ENCODE measurements around the gene TTC9B. TPM values are rescaled to one million over a fixed set of nuclear protein-coding genes. Genes with fewer than 3 reads are reported as not detected.
"Not testable (repeated sequence)": the region's sequence is repeated elsewhere in the genome, so short reads cannot be mapped to it uniquely, and the experiment has no call there.

Gene TTC9B
- total RNA-seq, 1 donor from 2014 or later = not detected

DNA sequence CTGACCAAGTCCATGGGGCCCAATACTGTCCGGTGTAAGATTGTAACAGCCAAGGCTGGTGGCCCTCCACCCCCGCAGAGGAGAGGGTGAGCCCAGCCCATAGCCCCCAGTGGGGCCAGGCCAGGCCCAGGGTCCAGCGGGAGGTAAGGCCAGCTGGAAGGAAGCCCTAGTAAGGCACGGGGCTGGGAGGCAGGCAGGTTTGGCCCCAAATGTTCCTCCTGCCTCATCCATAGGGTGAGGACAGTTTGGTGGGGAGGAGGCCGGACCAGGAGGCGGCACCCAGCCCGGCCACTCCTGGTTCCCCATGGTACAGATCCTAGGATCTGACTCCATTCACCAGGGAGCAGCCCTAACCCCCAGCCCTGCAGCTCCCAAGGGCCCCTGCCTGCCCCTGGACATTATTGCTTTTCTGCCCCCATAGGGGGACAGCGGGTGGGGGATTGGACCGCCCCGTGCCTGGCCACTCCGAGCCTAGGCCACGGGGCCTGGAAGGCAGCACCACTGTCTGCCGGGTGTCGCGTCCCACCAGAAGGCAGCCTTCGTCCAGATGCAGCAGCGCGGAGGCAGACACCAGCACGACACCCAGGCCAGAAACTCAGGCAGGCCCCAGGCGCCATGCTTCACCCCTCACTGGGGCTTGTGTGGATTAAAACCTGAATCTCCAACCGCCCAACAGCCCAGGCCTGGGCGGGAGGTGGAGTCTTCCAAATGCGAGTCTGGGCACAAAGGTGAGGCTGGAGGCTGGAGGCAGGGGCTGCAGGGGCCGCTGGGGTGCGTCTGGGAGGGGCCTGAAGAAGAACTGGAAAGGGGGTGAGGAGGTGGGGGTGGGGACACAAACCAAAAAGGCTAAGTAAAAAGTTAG is 15.0 kb upstream of the TTC9B start:
- DNase-seq (ENCODE audit: low read depth in 2 of 2) = no peak

DNA sequence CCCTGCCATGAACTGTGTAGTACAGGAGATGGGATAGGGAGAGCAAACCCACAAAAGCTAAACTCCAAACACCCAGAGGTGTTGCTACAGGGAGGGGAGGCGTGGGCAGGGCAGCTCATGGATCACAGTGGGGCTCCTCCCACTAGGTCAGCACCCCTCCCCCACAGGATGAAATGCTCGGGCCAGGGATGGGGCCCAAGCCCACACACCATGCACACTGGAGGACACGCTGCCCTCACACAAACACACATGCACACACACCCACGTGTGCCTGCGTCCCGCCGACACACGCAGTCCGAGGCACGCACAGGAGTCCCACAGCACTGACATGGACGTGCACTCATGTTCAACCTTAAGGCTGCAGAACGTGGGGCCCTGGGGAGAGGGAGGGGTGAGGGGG is 14.3 kb upstream of the TTC9B start:
- DNase-seq (ENCODE audit: low read depth in 2 of 2) = no peak

GRCh38 chr19:40231544-40232424 is 13.6 kb upstream of the TTC9B start:
- peak; percentile 26 to 51 for DNase-seq (ENCODE audit: low read depth in 2 of 2)

- no peak for DNase-seq (ENCODE audit: low read depth in 2 of 2)
Observed at GRCh38 chr19:40231057-40231456, 12.9 kb upstream of the TTC9B start.

- no peak for DNase-seq (ENCODE audit: low read depth in 2 of 2)
Observed at GRCh38 chr19:40229926-40230417, 11.8 kb upstream of the TTC9B start.

- peak in 1 of 2 donors; percentile 10 for DNase-seq (ENCODE audit: low read depth in 2 of 2)
Observed at GRCh38 chr19:40229484-40229883, 11.3 kb upstream of the TTC9B start.

DNA sequence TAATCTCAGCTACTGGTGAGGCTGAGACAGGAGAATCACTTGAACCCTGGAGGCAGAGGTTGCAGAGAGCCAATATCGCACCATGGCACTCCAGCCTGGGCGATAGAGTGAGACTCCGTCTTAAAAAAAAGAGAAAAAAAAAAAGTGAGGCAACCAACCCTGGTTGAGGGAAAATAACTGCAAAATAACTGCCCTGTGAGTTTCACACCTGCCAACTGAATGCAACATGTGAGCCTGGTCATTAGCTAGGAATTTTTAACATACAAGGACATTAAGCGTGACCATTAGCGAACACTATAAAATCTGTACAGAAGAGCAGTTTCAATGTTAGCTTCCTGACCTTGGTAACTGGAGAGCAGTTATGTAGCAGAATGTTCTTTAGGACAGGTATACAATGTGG is 10.7 kb upstream of the TTC9B start:
- DNase-seq (ENCODE audit: low read depth in 2 of 2) = no peak

DNA sequence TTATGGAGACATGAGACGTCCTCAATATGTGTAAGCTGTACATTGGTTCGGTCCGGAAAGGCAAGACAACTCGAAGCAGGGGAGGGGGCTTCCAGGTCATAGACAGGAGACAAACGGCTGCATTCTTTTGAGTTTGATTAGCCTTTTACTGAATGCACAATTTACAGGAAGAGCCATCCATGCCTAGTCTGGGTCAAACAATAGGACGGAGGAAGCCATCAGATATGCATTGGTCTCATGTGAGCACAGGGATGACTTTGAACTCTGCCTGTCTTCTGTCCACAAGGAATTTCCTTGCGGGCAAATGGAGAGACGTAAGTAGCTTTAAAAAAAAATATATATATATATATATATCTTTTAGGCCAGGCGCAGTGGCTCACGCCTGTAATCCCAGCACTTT is 10.2 kb upstream of the TTC9B start:
- DNase-seq (ENCODE audit: low read depth in 2 of 2) = peak in 1 of 2 donors; percentile 28

GRCh38 chr19:40225440-40226305 is 7.5 kb upstream of the TTC9B start:
- no peak for DNase-seq (ENCODE audit: low read depth in 2 of 2)

DNA sequence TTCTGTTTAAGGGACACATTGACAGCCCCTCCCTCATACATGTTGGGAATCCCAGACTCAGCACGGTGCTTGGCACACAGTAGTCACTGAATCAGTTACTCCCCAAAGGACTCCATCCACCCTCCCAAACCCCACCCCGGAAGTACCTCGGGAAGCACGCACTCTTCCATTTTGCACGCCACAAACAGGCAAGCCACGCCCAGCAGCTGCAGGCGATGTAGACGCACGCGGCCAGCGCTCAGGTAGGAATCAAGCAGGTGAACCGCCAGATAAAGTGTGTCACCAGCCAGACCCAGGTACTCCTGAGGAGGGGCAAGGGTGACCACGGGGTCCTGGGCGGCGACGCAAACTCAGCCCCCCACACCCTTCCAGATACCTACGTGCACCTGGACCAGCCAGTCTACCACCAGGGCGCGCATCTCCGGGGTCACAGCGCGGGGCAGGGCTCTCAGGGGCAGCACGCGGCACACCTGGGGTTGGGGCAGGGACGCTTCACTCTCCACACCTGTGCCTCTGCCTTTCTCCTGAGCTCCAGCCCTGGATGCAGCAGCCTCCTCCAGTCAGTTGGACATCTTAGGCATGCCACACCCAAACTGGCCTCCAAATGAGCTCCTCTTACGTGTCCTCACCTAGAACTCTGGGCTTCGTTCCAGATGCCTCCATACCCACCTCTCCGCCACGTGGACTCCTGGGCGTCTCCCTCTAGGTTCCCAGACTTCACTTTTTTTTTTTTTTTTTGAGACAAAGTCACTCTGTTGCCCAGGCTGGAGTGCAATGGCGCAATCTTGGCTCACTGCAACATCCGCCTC is 6.4 kb upstream of the TTC9B start:
- DNase-seq (ENCODE audit: low read depth in 2 of 2) = no peak

DNA sequence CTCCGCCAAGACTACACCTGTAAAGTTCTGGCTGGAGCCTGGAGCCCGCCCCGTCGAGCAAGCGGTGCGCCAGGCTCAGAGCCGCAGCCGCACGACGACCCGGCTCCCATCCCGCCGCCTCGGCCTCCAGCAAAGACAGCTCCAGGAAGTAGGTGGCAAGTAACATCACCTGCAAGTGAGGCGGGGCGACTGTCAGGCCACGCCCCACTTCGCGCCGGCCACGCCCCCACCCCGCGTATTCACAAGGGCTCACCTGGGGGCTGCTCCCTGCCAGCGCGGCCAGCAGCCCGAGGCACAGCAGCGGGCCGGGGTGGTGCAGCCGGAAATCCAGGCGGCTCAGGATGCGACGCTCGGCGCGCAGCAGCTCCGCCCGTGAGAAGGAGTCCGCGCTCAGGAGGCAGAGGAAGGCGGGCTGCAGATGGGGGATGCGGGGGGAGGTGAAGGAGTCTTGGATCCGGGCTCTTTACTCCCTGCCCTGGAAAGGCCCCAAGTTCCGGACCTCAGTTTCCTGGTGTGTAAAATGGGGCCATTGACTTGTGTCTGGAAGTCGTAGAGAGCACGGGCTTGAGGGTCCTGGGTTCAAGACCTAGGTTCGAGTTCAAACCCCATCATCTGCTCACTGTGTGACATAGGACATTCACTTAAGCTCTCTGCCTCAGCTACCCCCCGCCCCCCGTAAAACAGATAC is 5.1 kb upstream of the TTC9B start:
- no peak for DNase-seq (ENCODE audit: low read depth in 2 of 2)

- peak; percentile 91 to 94 for DNase-seq (ENCODE audit: low read depth in 2 of 2)
Observed at GRCh38 chr19:40221858-40222619, 3.9 kb upstream of the TTC9B start.

GRCh38 chr19:40220674-40221073 is 2.5 kb upstream of the TTC9B start:
- DNase-seq (ENCODE audit: low read depth in 2 of 2) = no peak

DNA sequence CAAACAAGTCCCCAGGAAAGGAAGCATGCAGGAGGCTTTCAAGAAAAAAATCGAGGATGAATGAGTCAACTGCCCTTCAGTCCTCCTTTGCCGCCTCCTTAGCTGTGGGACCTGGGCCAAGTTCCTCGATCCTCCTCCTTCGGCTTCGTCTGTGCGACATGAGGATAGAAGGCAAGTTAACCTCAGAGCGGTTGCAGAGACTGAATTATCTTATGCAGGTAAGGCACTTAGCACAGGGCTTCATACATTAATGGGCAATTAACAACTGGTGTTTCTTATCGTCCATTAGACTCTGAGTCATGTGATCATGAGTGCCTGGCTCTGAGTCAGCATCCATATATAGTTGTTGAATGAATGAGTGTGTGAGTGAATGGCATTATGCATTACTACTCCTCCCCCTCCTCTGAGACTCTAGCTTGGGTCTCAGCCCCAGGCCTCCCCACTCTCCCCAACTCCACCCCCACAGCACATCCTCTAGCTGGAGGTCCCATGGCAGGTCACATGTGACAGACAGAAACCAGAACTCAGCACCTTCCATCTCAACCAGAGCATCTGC is 1.6 kb upstream of the TTC9B start:
- DNase-seq (ENCODE audit: low read depth in 2 of 2) = peak in 1 of 2 donors; percentile 68

- not testable (repeated sequence) for DNase-seq (ENCODE audit: low read depth in 2 of 2)
Observed at GRCh38 chr19:40219029-40219428, 845 bp upstream of the TTC9B start.

DNA sequence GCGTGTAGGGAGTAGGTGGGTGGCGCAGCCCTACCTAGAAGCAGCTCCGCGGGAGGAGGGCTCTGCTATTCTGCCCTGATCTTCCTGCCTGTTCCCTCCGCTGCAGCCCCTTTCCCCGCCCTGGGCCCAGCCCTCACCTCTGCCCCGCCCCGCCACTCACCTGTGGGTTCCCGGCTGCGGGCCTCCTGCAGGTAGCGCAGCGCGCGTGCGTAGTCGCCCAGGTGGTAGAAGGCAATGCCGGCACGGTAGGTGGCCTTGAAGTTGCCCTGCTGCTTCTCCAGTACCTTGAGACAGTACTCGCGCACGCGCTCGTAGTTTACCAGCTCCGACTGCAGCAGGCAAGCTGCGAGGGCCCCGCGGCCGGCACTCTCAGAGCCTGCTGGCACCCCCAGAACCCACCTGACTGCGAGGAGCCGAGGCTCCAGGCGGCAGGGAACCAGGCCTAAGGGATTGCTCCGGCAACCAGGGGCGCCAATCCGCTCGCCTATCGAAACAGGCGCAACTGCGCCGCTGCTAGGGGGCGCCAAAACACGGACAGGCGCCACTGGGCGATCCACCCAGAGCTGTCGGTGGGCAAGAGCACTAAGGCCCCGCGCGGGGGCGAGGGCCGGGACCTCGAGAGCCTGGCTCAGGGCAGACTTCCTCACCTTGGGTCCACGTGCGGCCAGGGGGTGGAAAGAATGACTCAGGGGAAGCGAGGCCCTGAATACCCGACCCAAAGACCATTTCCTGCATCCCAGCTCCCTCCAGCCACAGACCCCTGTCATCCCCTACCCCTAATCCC is 965 bp downstream of the TTC9B start:
- no peak for DNase-seq (ENCODE audit: low read depth in 2 of 2)

DNA sequence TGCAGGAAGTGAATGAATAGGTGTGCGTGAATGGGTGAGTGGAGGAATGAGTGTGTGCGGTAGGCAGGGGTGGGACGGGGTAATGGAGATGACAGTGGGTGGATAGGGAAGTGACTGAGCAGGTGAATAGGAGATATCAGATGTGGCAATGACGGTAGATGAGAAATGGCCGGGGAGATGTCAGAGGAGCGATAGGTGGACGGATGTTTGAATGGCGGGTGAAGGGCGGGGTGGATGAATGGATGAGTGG is 1.5 kb downstream of the TTC9B start:
- no peak for DNase-seq (ENCODE audit: low read depth in 2 of 2)

All from dermis microvascular lymphatic vessel endothelial cell (primary cell).